Superior temporal gyrus (tissue), 1 donor: Measurements from ENCODE around the gene PANX2.
"Not testable (repeated sequence)": the region's sequence is repeated elsewhere in the genome, so short reads cannot be mapped to it uniquely, and the experiment has no call there.

Experiments used
- DNase-seq: peaks from one replicate; pipeline ENCODE4 v3.0.0-alpha.2; 2016; ENCODE audit errors: extremely low spot score

The PANX2 gene, protein sequence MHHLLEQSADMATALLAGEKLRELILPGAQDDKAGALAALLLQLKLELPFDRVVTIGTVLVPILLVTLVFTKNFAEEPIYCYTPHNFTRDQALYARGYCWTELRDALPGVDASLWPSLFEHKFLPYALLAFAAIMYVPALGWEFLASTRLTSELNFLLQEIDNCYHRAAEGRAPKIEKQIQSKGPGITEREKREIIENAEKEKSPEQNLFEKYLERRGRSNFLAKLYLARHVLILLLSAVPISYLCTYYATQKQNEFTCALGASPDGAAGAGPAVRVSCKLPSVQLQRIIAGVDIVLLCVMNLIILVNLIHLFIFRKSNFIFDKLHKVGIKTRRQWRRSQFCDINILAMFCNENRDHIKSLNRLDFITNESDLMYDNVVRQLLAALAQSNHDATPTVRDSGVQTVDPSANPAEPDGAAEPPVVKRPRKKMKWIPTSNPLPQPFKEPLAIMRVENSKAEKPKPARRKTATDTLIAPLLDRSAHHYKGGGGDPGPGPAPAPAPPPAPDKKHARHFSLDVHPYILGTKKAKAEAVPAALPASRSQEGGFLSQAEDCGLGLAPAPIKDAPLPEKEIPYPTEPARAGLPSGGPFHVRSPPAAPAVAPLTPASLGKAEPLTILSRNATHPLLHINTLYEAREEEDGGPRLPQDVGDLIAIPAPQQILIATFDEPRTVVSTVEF

DNA sequence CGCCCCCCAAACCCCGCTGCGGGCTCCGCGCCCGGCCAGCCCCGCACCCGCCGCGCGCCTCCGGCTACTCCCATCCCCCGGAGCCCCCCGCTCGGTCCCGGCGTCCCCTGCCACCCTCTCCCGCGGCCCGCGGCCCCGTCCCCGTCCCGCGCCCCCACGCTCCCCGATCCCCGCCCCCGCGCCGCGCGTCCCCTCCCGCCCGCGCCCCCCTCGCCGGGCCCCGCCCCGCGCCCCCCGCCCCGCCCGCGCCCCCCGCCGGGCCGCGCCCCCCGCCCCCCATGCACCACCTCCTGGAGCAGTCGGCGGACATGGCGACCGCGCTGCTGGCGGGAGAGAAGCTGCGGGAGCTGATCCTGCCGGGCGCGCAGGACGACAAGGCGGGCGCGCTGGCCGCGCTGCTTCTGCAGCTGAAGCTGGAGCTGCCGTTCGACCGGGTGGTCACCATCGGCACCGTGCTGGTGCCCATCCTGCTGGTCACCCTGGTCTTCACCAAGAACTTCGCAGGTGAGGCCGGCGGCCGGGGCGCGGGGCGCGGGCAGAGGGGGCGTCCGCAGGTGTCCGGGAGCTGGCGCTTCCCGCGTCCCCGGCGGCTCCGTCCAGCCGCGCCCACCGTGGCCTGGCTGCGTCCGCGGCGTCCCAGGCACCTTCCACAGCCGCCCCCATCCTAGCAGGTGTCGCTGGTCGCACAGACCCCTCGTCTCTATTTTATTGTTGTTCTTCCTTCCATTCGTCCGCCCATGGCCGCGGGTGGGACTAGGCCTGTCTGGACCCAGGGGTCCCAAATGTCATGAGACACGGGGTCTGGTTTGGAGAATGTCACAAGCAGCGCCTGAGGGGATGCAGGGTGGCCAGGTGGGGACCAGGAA, at the start of gene PANX2:
Gene PANX2, plus strand, starts transcription at position 279 of the 866 bp plus-strand sequence. Its CDS starts 0 bp downstream, at position 279.
- no peak for DNase-seq

DNA sequence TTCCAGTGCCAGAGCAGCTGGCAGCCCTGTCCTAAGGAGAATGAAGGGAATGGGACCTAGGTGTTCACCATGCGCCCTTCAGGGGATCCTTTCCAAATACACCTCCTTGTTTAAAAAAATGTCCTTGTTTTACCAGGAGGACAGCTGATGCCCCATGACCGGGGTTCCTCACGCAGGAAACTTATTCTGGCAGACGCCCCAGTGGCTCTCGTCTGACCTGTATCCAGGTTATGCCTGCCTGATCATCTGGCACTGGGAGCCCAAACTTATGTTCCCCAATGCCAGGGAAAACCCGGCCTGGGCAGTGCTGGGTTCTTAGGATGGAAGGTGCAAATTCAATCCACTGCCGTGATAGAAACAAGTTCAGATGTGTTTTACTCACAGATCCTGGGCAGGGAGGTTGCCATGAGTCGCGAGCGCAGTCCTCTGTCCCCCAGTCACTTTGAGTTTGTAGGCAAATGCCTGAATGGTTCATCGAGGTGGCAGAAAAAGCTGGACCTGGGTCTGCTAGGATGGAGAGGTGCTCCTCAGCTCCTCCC, 49.3 kb upstream of the PANX2 start:
- no peak for DNase-seq

DNA sequence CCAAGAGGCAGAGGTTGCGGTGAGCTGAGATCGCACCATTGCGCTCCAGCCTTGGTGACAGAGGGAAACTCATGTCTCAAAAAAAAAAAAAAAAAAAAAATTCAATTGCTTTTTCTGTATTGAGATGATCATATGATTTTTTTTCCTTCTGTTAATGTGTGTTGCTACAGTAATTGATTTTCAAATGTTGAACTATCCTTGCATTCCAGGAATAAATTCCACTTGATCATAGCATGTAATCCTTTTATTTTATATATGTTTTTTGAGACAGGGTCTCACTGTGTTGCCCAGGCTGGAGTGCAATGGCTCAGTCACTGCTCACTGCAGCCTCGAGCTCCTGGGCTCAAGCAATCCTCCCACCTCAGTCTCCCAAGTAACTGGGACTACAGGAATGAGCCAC, 47.4 kb upstream of the PANX2 start:
- no peak for DNase-seq

DNA sequence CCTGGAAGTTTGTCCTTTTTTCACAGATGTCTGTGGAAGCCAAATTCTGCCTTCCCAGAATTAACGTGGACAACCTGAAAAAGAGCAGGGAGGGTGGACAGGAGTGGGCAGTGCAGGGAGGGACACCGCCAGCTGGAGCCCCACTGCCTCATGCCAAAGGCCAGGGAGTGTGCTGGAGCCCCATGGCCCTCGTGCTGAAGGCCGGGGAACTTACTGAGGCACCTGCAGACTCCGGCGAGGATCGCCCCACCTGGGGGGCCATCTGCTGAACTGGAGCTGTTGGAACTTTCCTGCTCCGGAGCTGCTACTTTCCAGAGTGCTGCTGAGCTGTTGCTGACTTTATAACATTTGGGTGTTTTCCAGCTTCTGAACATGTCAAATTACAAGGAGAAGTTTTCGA, 45.5 kb upstream of the PANX2 start:
- DNase-seq, result no peak

DNA sequence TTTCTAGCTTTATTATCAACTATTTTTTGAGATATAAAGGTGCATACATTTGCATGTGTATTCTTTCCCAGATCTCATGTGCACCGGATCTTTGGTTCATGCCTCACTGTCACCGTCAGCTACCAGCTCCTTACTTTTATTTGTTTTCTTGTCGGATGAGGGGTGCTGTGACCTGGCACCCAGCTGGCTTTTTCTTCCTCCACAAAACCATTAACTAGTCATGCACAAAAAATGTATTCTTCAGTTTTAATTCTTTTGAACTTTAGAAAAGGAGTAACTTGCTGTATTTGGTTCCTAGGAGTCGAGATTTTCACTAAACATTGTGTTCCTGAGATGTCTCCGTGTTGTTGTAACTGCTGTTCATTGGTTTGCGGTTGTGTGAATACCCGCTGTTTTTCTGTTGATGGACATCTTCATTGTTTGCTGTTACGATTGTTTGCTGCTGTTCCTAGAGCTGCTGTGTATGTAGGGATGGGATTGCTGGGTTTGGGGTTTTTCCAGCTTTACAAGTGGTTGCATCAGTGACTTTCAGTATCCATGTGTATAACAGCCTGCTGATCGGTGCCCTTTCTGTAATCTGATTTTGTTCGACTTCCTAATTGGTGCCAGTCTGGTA, 41.3 kb upstream of the PANX2 start:
- no peak for DNase-seq

DNA sequence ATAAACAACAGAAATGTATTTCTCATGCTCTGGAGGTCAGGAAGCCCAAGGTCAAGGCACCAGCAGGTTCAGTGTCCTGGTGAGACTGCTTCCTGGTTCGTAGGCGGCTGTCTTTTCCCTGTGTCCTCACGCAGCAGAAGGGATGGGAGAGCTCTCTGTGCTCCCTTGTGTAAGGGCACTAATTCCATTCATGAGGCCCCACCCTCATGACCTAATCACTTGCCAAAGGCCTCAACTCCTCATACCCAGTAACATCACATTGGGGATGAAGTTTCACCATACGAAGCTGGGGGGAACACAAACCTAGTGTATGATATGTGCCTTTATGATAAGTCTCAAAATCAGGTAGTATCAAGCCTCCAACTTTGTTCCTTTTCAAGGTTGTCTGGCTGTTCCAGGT, 38.6 kb upstream of the PANX2 start:
- DNase-seq, result no peak

DNA sequence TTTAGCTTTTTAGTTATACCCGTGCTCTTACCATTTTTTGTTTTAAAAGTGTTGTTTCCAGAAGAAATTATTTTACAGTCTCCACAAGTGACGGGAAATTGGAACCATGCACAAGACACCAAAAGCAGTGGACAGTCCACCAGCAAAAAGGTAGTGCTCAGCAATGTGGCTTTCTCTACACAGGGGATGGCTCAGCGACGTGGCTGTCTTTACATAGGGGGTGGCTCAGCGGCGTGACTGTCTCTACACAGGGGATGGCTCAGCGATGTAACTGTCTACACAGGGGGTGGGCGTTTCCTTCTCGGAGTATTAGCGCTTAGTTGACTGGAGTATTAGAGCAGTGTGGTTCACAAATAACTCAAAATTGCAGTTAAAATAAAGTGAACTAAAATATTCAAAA, 36.0 kb upstream of the PANX2 start:
- no peak for DNase-seq

DNA sequence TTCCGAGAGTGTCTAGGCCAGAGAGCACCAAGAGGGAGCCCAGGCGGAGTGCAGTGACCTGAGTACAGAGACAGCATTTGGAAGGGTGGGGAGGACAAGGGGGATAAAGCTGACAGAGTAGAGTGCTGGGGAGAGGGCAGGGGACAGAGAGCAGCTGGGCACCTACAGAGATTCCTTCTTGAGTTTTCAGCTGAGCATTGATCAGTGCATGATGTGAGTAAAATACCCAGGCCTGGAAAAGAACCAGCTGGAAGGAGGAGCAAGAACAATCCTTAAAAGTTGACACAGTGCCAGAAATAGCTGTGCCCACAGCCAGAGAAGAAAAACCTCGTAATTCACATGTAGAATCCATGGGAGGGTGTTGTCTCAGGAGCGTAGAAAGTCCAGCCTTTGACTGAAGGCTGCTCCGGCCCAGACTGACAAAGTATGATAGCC, 33.9 kb upstream of the PANX2 start:
- no peak for DNase-seq

DNA sequence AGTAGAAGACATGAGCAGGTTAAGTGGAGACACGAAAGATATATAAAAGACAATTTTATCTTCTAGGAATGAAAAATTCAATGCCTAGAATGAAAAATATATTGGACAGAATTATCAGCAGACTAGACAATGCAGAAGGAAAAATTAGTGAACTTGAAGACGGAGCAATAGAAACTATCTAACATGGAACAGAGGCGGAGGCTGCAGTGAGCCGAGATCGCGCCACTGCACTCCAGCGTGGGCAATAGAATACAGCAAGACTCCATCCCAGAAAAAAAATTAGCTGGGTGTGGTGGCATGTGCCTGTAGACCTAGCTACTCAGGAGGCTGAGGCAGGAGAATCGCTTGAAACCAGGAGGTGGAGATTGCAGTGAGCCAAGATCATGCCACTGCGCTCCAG, 33.3 kb upstream of the PANX2 start:
- DNase-seq, result not testable (repeated sequence)

DNA sequence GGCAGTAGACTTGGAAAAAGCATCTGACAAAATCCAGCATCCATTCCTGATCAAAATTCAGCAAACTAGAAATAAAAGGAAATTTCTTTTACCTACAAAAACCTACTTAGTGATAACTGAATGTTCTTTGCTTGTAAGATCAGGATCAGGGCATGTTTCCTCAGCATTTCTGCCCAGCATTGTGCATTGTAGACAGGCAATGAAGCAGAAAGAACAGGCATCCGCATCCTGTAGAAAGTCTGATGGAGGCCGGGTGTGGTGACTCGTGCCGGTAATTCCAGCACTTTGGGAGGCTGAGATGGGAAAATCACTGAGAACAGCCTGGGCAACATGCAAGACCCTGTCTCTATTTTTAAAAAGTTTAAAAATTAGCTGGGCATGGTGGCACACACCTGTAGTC, 32.5 kb upstream of the PANX2 start:
- DNase-seq, result no peak

DNA sequence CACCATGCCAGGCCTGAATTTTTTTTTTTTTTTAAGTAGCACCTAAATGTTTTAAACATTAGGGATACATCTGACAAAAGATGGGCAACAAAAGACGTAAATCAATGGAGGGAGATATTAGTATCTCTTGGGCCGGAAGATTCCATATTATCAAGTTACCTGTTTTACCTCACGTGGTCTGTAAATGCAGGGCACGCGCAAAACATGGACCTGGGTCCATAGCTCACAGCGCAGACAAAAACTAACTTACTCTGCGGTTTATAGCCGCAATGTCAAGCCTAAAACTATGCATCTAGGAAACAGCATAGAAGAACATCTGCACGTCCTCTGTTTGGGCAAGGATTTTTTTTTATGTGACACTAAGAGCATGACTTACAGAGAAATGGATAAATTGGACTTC, 31.5 kb upstream of the PANX2 start:
- DNase-seq, result no peak

DNA sequence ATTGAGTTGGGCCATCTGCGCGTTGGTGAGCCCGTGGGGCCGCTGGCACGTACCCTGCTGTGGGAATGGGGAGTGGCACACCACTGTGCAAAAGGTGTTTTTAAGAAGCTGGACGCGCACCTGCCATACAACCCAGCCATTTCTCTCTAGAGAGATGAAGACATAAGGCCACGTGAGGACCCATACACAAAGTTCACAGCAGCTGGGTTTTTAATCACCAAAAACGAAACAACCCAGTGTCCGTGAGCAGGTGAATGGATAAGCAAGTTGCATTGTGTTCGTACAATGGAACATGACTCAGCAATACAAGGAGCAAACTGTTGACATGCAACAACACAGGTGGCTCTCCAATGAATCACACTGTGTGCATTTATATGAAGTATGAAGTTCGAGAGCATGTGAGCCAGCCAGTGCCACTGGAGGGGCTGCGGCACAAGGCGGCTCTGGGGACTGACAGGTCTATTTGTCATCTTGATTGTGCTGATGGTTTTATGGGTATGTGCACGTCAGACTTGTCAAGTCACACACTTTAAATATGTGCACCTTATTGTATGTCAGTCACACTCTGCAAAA, 30.6 kb upstream of the PANX2 start:
- no peak for DNase-seq

DNA sequence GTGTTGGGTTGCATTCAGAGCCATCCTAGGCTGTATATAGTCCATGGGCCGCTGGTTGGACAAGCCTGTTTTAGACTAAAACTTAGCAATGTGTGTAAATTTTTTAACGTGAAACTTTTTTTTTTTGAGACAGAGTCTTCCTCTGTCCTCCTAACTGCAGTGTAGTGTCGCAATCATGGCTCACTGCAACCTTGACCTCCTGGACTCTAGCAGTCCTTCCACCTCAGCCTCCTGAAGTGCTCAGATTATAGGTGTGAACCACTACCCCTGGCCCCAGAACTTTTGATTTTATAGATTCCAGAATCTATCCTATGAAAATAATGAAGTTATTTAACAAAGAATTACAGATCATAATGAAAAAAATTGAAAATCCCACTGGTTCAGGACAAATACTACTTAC, 29.9 kb upstream of the PANX2 start:
- no peak for DNase-seq

DNA sequence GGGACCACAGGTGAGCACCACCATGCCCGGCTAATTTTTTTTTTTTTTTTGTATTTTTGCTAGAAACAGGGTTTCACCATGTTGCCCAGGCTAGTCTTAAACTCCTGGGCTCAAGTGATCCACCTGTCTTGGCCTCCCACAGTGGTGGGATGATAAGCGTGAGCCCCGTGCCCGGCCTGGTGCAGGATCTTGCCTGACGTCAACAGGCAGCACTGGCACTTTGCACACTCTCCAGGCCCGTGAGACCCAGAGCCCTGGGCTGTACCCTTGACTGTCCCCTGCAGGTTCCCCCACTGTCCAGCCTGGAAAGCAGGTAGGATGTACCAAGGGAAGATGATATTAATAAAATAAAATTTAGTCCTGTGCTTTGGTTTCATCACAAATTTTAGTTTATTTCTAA, 29.1 kb upstream of the PANX2 start:
- no peak for DNase-seq

DNA sequence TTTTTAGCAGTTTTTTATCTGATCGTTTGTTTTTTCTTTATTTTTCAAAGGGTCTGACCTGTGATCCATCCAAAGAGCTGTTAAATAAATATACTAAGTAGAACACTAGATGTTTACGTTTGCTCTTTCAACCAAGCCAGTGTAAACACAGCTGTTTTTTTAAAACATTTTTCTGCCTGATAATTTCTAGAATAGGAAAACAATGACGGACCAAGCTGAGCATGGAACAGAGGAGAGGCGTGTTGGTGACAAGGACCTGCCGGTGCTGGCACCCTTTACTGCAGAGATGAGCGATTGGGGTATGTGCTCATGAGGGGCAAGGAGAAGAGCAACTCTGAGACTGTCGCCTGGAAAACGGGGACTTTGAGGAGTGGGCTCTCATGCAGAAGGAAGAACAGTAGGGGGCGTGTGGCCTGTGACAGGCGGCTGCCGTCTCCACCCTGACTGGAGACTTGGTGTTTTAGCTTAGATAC, 28.6 kb upstream of the PANX2 start:
- DNase-seq, result no peak

DNA sequence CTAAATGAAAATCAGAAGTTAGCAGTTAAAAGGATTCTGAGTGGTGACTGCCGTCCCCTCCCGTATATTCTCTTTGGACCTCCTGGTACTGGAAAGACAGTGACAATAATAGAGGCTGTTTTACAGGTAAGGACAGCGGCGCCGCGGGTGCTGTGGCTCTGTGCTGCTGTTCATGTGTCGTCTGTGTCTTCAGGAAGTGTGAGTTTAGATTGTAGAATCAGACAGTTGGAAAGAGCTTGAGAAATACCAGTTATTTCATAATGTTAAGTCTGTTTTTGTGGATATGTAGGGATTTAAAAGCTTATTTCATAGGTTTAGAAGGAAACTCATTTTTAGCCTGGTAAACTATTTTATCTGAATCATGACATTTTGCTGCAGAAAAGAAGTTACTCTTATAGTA, 27.4 kb upstream of the PANX2 start:
- DNase-seq, result no peak

DNA sequence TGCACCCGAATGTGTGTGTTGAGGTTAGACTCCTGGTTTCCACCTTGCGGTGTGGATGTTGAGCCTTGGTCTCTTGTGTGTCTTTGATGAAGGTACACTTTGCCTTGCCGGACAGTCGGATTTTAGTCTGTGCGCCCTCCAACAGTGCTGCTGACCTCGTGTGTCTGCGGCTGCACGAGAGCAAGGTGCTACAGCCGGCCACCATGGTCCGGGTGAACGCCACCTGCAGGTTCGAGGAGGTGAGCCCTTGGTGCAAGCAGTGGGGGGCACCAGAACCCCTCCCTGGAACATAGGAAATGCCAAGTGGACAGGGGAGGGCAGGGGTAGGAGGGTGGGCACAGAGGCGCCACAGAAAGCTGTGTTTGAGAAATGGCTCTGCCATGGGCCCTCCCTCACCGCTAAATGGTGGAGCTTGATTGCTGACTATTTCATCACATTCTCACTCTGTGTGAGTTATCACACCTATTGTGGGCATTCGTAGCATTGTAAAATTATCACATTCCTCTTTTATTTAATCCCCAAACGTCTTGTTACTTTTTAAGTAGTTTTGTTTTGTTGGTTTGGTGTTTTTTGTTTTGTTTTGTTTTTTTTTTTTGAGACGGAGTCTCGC, 26.4 kb upstream of the PANX2 start:
- DNase-seq, result no peak

DNA sequence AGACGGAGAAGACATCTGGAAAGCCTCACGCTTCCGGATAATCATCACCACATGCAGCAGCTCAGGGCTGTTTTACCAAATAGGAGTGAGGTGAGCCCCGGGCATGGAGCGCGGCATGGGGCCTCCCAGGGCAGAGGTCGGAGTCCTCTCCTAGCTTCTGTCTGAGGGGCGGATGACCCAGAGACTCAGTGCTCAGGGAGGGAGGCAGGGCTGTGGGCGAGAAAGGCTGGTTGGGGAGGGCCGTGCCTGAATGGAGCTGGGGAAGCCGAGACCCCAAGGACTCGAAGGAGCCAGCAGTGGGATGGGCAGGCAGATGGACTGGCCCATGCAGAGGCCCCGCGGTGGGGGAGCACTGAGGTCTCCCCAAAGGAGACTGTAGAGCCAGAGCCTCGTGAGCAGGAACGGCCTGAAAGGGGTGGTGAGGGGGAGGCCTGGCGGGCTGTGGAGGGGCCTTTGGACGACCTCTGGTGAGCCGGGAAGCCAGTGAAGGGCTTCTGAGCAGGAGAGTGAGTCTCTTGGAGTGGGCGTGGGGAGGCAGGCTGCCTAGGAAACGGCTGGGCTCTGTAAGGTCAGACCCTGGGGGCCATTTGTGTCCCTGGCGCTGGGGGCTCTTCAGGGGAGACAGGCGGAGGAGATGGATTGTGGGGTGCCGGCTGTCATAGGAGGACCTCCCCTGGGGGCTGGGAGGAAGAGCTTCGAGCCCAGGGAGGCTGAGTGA, 24.7 kb upstream of the PANX2 start:
- DNase-seq, result no peak

DNA sequence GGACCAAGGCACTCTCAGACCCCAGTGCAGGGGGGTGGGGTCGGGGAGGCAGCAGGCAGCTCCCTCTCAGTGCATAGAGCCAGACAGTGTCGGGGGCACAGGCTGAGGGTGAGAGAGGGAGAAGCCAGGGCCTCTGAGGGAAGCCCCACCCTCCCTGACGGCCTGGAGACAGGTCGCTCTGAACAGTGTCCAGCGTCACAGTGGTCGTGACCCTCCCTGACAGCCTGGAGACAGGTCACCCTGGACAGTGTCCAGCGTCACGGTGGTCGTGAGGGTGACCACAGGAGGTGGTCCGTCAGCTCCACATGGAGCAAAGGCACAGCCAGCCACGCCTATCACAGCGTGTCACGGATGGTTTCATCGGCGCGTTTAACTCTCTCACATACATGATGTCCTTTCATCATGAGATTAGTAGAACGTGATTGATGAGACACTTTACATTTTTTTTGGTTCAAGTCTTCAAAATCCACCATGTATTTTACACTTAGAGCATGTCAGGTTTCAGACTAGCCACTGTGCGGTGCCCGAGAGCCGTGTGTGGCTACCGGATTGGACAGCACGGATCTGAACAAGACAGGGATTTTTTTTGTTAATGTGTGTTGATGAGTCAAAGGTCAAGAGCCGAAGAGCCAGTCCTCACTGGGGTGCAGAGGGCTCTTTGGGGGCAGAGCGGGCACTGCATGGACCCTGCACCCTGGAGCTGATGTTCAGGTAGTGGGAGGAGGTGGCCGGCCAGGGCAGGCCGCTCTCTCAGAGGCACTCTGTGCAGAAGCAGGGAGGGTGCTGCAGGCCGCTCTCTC, 23.9 kb upstream of the PANX2 start:
- DNase-seq, result peak; percentile 90
